Ramos (cell line): Measurements from ENCODE around the gene CREBBP.

Source experiments
- in situ Hi-C: fragments of 300-500 bp; cut with MboI; formaldehyde crosslinking; loops from one replicate; pipeline ENCODE4 v1.14.3; 2022; ENCODE audit warnings: low sequenced_read_pairs; ENCODE audit not compliant: unreplicated experiment

CREBBP gene

DNA sequence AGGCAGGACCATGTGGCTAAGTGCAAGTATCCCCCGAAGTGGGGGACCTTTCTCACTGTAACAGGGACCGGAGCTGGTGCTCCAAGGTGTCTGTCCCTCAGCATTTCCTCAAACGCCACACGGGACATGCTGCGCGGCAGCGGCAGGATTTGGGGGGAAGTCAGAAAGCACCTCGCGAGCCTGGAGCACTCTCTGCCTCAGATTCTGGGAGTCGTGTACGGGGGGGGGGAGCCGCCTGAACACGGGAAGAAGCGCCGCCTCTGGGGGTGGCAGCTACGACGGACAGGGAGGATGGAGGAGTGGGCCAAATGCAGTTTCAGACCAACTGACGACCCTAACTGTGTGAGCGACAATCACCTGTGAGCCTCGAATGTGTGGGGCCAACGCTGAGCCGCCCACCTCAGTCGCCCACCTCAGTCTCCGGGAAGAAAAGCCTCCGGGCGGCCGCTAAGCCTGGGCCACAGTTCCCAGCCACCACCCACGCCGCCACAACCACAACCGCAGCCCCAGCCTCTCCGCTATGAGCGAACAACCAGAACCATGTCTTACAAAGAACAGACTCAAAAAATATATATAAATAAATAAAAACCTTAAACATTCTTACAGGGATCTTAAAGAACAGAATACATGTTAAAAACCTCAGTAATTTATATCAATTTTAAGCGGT is 154.4 kb downstream of the CREBBP start:
- in situ Hi-C loops: no loop called here

DNA sequence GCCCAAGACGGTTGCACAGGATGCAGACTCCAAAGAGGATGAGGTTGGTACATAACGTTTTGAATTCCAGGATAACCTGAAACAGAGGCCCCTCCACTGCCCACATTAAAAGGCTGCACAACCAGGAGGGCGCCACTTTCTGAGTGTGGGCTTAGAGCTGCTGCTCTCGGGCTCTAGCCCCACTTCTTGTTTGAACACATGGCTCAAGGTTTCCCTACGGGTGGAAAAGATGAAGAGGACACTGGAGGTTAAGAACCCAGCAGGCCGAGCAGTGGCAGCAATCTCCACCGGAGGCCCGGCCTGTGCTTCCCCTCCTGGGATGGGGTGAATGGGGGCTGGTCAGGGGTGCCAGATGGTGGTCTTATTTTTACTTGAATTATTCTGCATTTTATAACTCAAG is 155.2 kb downstream of the CREBBP start:
- in situ Hi-C loops: no loop called here

DNA sequence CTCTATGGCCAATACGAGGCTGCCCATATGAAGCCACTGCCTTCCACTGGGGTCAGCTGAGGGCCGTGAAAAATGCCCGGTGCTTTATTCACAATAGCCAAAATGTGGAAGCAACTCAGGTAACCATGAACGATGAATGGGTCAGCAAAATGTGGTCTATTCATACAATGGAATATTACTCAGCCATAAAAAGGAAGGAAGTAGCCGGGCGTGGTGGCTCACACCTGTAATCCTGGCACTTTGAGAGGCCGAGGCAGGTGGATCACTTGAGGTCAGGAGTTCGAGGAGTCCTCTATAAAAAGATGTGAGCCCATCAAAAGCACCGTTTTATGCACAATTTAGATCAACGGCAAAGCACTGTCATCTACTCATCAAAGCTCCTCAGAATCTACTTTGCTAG is 158.0 kb downstream of the CREBBP start:
- in situ Hi-C loops: no loop called here

DNA sequence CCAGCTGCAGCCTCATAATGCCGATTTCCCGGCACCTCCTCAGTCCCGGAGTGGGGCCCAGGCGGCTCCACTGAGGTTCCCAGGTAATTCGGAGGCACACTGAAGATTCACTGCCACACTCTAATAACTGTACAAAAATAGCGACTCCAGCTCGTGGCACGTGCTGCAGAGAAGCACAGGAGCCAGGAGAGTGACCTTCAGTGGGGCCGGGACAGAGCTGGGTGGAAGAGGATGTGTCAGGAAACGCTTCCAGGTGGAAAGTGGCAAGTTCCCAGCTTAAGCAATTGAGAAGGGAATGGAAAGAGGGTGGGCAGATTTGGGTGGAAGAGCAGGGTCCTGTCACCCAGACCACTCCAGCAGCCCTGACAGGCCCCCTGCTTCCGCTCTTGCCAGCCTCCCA is 160.1 kb downstream of the CREBBP start:
- in situ Hi-C loops: no loop called here

DNA sequence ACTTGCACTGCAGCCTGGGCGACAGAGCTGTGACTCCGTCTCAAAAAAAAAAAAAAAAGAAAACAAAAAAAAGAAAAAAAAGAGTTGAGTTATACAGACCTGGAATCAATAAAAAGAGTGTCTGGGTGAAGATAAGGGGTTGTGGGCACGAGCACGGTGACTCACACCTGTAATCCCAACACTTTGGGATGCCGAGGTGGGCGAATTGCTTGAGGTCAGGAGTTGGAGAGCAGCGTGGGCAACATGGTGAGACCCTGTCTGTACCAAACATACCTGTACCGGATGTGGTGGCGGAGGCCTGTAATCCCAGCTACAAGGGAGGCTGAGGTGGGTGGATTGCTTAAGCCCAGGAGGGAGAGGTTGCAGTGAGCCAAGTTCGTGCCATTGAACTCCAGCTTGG is 161.9 kb downstream of the CREBBP start:
- in situ Hi-C loops: loop anchor here (10.0 kb wide), 1 partner anchor 156 kb away; no protein-coding TSS in a partner anchor

DNA sequence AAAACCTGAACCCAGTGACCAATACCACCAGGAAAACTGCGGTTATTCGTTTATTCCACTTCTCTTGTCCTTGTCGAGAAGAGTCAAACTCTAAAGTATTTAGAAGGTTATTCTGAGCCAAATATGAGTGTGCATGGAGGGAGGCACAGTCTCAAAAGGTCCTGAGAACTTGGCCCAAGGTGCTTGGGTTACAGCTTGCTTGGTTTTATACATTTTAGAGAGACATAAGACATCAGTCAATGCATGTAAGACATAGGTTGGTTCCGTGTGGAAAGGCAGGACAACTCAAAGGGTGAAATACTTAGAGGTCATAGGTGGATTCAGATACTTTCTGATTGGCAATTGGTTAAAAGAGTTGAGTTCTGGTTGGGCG is 162.5 kb downstream of the CREBBP start:
- in situ Hi-C loops: loop anchor here (10.0 kb wide), 1 partner anchor 157 kb away; no protein-coding TSS in a partner anchor

DNA sequence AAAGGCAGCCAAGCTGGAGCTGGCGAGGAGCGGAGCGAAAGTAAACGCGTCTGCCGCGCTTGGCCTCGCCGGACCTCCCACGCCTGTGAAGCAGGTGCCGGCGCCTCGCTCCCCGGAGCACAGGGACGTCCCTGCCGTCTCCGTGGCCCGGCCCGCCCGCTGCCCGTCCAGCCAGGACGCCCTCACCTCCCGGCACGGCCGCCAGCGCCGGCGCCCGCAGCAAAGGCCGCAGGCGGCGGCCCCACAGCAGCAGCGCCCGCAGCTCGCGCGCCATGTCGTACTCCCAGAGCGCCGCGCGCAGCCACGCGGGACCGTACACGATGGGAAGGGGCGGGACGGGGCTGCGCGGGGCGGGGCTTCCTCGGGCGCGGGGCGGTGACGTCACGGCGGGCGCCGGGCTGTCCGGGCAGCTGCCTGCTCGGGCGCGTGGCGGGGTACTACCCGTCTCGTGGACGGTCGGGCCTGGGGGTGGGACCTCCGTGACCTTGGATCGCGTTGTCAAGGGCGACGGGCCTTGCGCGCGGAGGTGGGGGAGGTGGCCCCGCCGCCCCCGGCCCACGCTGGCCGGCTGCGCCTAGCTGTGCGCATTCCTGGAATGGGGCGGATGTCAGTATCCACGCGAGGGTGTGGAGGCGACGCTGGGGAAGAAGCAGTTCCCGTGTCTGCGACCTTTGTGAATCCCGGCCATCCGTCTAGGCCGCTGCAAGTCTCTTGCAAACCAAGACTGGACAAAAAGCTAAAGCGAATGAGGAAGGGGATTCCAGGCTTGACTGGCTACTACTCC is 163.1 kb downstream of the CREBBP start, which contains the start of gene TRAP1:
Gene TRAP1 (minus strand): TSS at position 290 of the 784 bp plus-strand sequence. CDS start 16 bp downstream, at position 274.
- in situ Hi-C loops: loop anchor here (10.0 kb wide), 1 partner anchor 157 kb away; no protein-coding TSS in a partner anchor

DNA sequence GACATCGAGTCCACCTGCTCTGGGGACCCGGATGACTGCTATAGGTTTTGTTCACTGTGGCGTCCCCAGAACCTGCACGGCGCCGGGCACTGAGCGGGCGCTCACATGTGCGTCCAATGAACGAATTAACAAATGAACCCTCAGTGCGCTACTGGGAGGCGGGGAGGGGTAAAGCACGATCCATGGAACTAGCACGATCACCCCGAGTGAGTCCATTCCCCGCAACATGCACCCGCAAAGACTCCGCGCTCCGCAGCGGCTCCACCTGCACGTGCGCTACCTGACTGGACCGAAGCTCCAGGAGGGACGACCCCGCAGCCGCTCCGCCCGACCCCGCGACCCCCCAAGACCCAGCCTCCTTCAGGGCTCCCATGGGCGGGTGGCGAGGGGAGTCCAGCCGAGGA is 163.7 kb downstream of the CREBBP start:
- in situ Hi-C loops: loop anchor here (10.0 kb wide), 1 partner anchor 158 kb away; no protein-coding TSS in a partner anchor

DNA sequence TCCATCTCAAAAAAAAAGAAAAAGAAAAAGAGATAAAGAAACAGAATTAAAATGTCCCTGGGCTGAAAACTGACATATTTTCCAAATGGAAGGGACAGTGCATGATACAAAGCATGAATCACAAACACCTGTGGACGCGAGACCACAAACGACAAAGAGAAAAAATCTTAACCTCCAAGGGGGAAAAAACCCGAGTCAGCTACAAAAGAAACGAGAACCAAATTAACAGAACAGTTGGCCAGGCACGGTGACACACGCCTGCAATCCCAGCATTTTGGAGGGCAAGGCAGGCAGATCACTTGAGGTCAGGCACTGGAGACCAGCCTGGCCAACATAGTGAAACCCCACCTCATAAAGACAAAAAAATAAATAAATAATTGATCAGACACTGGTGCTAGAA is 165.1 kb downstream of the CREBBP start:
- in situ Hi-C loops: loop anchor here (10.0 kb wide), 1 partner anchor 159 kb away; no protein-coding TSS in a partner anchor

DNA sequence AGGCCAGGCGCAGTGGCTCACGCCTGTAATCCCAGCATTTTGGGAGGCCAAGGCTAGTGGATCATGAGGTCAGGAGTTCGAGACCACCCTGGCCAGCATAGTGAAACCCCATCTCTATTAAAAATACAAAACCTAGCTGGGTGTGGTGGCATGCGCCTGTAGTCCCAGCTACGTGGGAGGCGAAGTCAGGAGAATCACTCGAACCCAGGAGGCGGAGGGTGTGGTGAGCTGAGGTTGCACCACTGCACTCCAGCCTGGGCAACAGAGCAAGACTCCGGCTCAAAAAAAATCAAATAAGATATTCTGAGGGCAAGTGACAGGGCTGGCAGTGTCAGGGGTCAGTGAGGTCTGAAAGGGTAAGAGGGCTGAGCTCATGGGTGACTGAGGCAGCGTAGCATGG is 166.1 kb downstream of the CREBBP start:
- in situ Hi-C loops: loop anchor here (10.0 kb wide), 1 partner anchor 160 kb away; no protein-coding TSS in a partner anchor

DNA sequence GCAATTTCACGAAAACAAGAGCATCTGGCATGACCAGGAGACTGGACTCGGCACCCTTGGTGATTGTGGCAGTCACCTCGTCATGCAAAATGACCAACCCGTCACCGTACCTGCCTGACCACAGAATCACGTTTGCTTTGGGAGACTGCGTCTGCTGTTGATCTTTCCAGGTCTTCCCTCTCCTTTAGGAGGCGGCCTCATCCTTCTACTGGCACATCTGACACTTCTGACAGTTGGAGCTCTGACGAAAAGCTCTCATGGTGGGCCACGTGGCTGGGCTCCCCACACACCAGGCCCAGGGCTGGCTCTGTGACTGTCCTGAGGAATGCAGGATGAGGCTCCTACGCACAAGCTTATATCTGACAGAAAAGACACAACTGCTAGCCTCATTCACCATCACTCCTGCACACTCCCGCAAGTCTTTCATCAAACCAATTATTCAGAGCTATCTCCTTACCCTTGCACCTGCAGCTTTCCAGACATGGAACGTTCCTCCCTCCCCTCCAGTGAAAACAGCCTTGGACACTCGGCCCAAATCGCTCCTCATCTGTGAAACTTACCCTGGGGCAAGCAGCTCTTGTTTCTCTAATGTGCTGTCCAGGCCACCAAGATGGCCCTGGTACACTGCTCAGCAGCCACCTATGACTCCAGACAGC is 166.8 kb downstream of the CREBBP start:
- in situ Hi-C loops: loop anchor here (10.0 kb wide), 1 partner anchor 161 kb away; no protein-coding TSS in a partner anchor

DNA sequence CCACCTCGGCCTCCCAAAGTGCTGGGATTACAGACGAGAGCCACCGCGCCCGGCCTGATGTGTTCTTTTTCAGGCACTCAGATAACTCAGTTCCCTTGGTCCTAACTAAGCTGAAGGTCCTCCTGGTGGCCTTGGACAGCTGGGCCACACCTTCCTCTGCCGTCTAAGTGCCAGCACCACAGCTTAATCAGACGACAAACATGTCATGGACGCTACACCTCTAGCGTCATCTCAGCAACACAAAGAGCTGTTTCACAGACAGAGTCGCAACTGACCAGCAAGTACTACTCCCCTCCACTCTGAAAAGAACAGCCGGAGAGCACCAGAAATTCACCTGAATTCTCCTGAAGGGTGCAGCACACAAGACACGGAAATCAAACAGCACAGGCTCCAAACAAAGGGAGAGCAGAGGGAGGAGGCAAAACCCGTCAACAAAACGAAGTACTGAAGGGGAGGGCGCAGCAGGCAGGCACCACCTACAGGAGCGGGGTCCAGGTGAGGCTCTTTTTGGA is 167.6 kb downstream of the CREBBP start:
- in situ Hi-C loops: loop anchor here (10.0 kb wide), 1 partner anchor 162 kb away; no protein-coding TSS in a partner anchor

DNA sequence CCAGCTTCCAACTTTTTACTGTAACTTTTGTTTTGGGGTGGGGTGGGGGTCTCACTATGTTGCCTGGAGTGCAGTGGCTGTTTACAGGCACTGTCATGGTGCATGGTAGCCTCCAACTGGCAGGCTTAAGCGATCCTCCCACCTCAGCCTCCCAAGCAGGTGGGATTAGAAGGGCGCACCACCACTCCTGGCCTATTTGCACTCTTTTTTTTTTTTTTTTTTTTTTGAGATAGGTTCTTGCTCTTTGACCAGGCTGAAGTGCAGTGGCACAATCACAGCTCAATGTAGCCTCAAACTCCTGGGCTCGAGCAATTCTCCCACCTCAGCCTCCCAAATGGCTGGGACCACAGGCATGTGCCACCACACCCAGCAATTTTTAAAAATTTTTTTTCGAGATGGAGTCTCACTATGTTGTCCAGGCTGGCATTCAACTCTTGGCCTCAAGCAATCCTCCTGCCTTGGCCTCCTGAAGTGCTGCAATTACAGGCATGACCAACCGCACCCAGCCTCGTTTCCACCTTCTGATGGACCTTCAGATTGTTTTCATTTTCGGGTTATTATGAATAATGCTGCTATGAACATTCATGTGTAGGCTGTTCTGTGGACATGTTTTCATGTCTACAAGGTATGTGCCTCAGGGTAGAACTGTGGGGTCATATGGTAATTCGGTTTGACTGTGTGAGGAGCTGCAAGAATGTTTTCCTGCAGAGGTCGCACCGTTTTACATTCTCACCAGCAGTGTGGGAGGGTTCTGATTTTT is 174.1 kb downstream of the CREBBP start:
- in situ Hi-C loops: no loop called here

DNA sequence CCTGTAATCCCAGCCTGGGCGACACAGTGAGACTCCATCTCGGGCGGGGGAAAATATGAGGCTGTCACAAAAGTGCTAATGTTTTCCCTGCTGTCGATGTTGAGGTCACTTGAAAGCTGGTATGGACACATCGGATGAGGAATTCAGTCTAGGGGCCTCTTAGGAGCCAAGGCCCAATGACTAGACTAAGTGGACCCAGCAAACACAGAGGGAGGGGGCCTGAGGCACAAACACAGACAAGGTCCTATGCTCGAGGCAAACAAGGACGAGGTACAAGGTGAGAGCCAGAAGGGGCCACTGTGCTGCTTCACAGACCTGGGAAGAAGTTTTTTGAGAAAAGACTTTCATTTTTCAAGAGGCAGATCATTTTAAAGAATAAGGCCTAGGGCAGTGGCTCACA is 178.4 kb downstream of the CREBBP start:
- in situ Hi-C loops: no loop called here

DNA sequence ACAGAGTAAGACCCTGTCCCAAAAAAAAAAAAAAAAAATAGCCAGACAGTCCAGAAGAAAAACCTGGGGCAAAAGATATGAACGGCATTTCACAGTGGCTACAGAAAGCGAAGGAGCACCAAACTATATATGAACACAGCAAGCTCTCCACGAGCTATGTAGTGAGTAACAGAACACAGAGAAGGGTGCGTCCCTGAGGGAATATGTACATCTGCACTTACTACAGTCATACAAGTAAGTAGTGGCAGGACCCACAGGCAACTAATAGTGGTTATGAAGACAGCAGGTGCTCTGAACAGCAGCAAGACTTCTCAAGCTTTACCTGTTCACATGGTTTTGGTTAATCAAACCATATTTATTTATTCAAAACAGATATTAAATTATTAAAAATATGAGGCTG is 179.0 kb downstream of the CREBBP start:
- in situ Hi-C loops: no loop called here

DNA sequence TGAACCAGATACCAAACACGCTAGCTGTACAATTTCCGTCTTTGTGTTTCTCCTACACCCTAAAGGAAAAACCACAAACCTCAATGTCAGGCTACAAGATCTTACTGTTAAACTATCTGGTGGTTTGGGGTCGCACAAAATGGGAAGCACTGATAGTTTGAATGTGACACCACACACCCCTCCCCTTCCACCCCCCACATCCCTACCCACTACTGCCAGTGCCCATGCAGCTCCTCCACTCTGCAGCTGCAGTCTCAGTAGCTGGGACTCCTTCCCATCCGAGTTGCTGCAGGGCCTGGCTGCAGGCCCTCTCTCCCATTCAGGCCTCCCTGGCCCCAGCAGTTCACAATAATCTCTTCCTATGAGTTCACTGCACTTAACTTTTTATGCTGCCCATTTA is 181.6 kb downstream of the CREBBP start:
- in situ Hi-C loops: no loop called here

DNA sequence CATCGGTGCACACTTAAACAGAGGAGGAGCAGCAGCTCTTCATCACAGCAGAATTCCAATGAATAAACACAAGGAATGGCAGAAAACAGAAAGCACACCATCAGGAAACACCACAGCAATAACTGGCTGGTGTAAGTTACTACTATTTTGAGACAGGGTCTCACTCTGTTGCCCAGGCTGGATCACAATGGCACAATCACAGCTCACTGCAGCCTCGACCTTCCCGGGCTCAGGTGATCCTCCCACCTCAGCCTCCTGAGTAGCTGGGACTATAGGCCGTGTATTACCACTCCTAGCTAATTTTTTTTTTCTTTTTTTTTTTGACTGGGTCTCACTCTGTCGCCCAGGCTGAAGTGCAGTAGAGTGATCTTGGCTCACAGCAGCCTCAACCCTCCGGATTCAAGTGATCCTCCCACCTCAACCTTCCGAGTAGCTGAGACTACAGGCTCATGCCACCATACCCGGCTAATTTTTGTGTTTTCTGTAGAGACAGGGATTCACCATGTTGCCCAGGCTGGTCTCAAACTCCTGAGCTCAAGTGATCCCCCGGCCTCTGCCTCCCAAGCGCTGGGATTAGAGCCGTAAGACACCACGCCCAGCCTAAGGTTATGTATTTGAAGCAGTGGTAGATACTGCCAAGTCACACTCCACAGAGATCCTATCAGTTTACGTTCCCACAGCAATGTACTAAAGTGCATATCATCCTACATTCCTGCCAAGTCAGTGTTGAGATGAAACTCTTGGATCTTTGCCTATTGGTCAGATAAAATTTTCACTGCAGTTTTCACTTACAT is 183.9 kb downstream of the CREBBP start:
- in situ Hi-C loops: no loop called here

DNA sequence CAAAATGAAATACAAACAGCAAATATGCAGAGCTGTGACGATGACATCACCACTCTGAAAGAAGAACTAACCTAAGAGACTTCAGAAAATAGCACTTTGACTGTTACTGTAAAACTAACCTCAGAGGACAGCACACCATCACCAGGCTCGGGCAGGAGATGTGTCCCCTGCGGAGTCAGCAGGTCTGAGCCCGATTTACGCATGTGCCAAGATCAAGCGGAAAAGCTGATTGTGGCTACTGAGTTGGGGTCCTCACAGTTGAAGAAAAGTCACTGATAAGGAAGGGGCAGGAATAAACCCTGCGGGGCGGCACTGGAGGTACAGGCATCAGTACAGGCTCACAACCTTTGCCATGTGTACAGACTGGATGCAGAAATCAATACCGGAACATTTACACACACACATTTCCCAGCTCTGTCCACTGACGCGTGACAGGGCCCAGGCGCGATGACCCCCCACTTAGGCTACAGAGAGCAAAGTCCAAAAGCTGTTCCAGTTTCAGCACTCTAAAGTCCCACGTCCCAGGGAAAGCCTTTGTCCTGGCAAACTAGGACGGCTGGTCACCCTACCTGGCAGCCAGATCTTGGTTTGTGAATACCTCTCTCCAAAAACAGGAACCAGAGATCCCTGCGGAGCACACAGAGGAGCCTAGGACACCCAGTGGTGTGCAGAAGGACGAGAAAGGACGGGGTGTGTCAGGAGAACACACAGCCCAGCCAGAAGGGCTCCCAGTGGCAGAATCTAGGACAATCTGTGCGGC is 184.7 kb downstream of the CREBBP start:
- in situ Hi-C loops: no loop called here
